Prostate gland (tissue), 2 donors: ENCODE results near the gene SLC26A5. TPM values are rescaled to one million over a fixed set of nuclear protein-coding genes. Genes with fewer than 3 reads are reported as not detected.

Experiments used
- DNase-seq: peaks from one replicate; pipeline ENCODE4 v3.0.0-alpha.2; 2019; ENCODE audit warnings: low spot score
- H3K27ac ChIP-seq, 2 donors: fragments of 200-600 bp; sonication (generic); 2 replicates each; pipeline ENCODE4 v1.5.1; 2017 to 2019
- H3K27me3 ChIP-seq: fragments of 200-600 bp; sonication (generic); replicated peaks from 2 replicates; pipeline ENCODE4 v1.5.1; 2019; ENCODE audit not compliant: insufficient read depth
- H3K36me3 ChIP-seq, 2 donors: fragments of 200-600 bp; sonication (generic); 1 replicate in 1 of 2; 2 replicates in 1 of 2; pipeline versions ENCODE4 v1.5.1 to v1.8.1; 2017 to 2019
- H3K4me1 ChIP-seq: fragments of 200-600 bp; sonication (generic); replicated peaks from 2 replicates; pipeline ENCODE4 v1.5.1; 2019
- H3K4me3 ChIP-seq, 2 donors: fragments of 200-600 bp; sonication (generic); 2 replicates each; pipeline ENCODE4 v1.5.1; 2017 to 2019
- H3K9me3 ChIP-seq: fragments of 200-600 bp; sonication (generic); 2 replicates; pipeline ENCODE4 v1.5.1; 2017
- CTCF ChIP-seq, 4 experiments: fragments of 200-600 bp in 2 of 4; fragments of 450-650 bp in 2 of 4; sonication (generic) in 2 of 4; IDR thresholded peaks; 1 replicate in 3 of 4; 2 replicates in 1 of 4; pipeline ENCODE4 v1.5.1; 2016 to 2019; ENCODE audit warnings: antibody characterized with exemption in 4 of 4, mild to moderate bottlenecking in 2 of 4, moderate library complexity in 2 of 4
- POLR2A ChIP-seq: fragments of 450-650 bp; IDR thresholded peaks from one replicate; pipeline ENCODE4 v1.6.1; 2016; ENCODE audit warnings: antibody characterized with exemption, mild to moderate bottlenecking
- POLR2AphosphoS5 ChIP-seq: sonication (generic); formaldehyde crosslinking; IDR thresholded peaks from one replicate; pipeline ENCODE4 v1.6.1; 2017; ENCODE audit warnings: antibody characterized with exemption
- WGBS: methylation state at CpG from one replicate; pipeline ENCODE4 v1.1.5; 2018; 5-methylcytosine and 5-hydroxymethylcytosine counted together
- intact Hi-C: fragments of 100-400 bp; cut with DNase I; formaldehyde crosslinking; loops from one replicate; pipeline ENCODE4 v1.14.2; 2022
- total RNA-seq, 2 donors: library from RNA; depleted of rRNA; stranded (reverse); fragments of >200 nt; gene quantifications; one replicate each; pipeline ENCODE4 v1.1.0, GENCODE V29; 2016

Gene SLC26A5
- total RNA-seq, 2 donors from 2014 or later: 1.5 to 3.9 TPM

- no peak for DNase-seq
- no peaks in the 10 kb centered on the region for H3K27me3 ChIP-seq
- no peak overlapping the region for H3K4me3 ChIP-seq
- intact Hi-C loops: no loop called here
- no peak for TF ChIP-seq CTCF (IDR thresholded peaks at IDR 0.05)
- no peak for TF ChIP-seq POLR2AphosphoS5
- H3K36me3 ChIP-seq: no peaks in the 10 kb centered on the region
- H3K4me1 ChIP-seq: no peaks in the 10 kb centered on the region
- 77% methylated on average over 4 of the region's 4 CpGs for WGBS
- H3K9me3 ChIP-seq: no peaks in the 10 kb centered on the region
- no peak overlapping the region for H3K27ac ChIP-seq
These were observed 23.3 kb upstream of the SLC26A5 start for GRCh38 chr7:103469095-103469948.

- H3K4me1 ChIP-seq: no peaks in the 10 kb centered on the region
- no peaks in the 10 kb centered on the region for H3K27me3 ChIP-seq
- no peak for DNase-seq
- no peak overlapping the region for H3K4me3 ChIP-seq
- H3K36me3 ChIP-seq: no peaks in the 10 kb centered on the region
- TF ChIP-seq POLR2AphosphoS5 (no peak), CTCF (IDR thresholded peaks at IDR 0.05) (no peak), POLR2A (no peak)
- WGBS: 44% methylated on average over 3 of the region's 3 CpGs
- no peak overlapping the region for H3K27ac ChIP-seq
- no peaks in the 10 kb centered on the region for H3K9me3 ChIP-seq
- intact Hi-C loops: no loop called here
These were observed 20.8 kb upstream of the SLC26A5 start for GRCh38 chr7:103466814-103467213.

- Histone ChIP-seq H3K4me3 (no peak overlapping the region), H3K36me3 (no peaks in the 10 kb centered on the region), H3K27me3 (no peaks in the 10 kb centered on the region), H3K27ac (no peak overlapping the region), H3K4me1 (no peaks in the 10 kb centered on the region), H3K9me3 (no peaks in the 10 kb centered on the region)
- DNase-seq: no peak
- WGBS: 75% methylated on average over 7 of the region's 7 CpGs
- TF ChIP-seq CTCF (IDR thresholded peaks at IDR 0.05) (no peak), POLR2AphosphoS5 (no peak), POLR2A (no peak)
- intact Hi-C loops: no loop called here
These were observed 16.4 kb upstream of the SLC26A5 start for GRCh38 chr7:103462358-103462757.

- 10% methylated on average over 17 of the region's 17 CpGs for WGBS
- Histone ChIP-seq H3K27me3 (no peaks in the 10 kb centered on the region), H3K4me1 (no peaks in the 10 kb centered on the region), H3K4me3 (no peak overlapping the region), H3K27ac (peak overlapping the region in 1 of 2 donors; percentile 11), H3K9me3 (no peaks in the 10 kb centered on the region), H3K36me3 (no peaks in the 10 kb centered on the region)
- TF ChIP-seq CTCF (IDR thresholded peaks at IDR 0.05) (peak in 3 of 4 experiments; percentile 37 to 52 (median 44)), POLR2A (no peak), POLR2AphosphoS5 (peak; percentile 49)
- intact Hi-C loops: no loop called here
- DNase-seq: peak; percentile 59
These were observed 1.3 kb upstream of the SLC26A5 start for GRCh38 chr7:103447073-103447960.
